Activated T-cell treated with anti-CD3 and anti-CD28 coated beads, Interleukin-2, amount 50 U/mL, for 1 hour (primary cell): ENCODE data around the gene MAP2.

ENCODE experiments used
- DNase-seq: peaks from one replicate; pipeline ENCODE4 v3.0.0-alpha.2; 2020

MAP2 gene

GRCh38 chr2:209600341-209601171, 176.7 kb downstream of the MAP2 start:
- DNase-seq = no peak

DNA sequence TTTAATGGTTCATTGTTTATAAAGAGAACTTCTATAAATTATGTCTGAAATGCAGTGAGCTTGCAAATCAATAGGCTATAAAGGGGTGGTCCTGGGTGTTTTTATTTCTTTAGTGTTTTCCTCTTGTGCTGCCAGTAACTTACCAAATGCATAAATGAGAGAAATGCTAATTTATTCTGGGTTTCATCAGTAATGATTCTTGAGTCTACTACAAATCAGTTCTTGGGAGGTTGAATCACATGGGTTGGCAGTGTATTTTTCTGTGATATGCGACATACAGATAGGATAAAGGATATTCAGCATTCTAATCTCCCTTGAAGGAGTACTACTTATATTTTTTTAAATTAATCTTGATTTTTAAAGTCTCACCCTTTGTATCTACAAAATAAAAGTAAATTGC, 177.7 kb downstream of the MAP2 start:
- DNase-seq = no peak

GRCh38 chr2:209602259-209602658, 178.4 kb downstream of the MAP2 start:
- DNase-seq = no peak

DNA sequence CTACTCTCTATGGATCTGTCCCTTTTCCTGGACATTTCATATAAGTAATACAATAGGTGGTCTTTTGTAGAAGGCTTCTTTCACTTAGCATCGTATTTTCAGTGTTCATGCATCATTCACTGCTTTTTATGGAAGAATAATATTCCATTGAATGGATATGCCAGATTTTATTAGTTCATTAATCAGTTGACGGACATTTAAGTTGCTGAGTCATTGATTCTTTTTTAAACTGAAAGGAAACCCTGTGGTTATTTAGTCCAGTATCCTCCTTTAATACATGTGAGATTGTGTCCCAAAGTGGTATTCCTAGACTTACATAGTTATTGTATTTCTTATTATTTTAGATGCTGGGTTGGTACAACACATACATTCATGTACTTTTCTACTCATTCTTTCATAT, 185.7 kb downstream of the MAP2 start:
- DNase-seq = no peak

DNA sequence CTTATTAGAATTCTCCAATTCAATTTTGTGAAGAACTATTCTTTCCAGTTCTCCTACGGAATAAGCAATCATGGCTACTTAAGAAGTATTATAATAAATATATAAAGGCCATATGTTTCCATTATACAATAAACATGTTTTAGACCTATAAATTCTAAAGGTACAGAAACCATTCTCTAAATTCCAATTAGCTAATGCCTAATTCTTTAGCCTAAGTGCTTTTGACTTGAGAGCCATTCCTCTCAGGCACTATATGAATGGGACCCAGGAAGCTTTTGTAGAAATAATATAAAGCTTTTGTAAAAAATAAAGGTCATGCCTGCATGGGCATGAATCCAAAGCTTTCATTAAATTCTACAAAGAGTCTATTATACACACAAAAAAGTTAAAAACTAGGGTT, 186.8 kb downstream of the MAP2 start:
- DNase-seq = no peak

DNA sequence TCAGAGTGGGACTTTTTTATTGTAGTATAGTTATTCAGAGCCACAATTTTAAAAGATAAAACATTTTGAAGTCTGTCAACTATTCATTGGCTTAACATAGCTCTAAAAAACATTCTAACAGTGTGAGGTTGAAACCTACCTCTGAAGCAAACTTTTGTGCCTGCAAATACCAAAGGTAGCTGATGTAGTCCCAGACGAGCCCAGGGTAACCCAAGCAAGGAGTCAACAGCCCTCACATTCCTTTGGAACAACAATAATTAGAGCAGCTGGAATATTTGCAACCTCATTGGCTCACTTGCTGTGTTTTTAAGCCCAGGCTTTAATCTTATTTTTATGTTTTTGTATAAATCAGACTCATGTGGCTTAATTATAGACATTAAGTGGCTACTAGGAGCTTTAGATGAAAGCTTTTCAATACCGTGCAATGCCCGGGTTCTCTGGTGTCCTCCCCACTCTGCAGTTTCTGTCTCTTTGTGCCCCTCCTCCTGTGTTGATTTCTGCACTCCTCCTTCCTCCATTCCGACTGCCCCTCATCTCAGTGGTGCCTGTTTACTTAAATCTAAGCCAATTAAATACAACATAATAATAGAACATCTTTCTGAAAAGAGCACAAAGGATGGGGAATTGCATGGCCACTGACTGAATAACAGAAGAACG, 189.9 kb downstream of the MAP2 start:
- no peak for DNase-seq

DNA sequence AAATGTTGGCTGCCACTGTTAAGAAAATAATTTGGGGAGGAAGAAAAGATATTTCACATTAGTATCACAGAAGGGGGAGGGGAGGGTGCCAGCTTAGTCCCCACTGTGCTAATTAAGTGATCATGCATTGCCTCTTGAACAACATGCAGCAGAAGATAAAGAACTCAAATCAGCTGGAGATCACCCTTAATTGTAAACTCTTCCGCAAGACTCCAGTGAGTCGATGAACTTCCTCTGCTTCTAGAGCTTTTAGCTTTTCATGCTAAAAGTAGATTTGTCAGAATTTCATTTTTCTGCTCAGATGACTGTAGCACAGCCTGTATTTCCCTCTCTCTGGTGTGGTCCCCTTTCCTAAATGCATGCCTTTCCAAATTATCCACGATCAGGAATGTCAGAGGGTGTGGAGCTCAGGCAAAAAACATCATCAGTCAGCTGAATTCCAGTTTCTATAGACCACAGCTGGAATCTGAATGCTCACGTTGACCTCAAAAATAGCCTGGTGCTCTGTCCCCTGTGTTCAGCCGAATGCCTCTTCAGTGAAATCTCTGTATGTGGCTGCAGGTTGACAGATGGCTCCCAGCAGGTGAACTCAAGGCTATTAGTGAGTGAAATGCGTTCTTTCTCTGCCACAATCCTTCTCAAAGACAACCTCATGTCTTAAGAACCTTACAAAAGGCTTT, 191.0 kb downstream of the MAP2 start:
- no peak for DNase-seq

DNA sequence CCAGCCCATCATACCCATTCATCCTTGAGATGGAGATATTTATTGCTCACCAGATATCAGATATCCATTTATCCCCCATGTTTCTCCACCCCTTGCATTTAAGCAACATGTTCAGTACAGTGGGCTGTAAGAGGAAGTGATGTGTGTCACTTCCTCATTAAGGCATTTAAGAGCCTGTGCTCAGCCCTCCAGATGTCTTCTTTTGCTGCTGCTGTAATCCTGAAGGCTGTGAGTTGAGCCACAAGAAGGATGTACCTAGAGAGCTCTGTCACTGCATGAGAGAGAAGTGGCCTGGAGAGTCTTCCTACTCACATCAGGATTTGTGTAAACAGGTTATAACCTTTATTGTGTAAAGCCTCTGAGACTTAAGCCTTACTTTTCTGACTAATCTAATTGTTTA, 195.9 kb downstream of the MAP2 start:
- DNase-seq = no peak

DNA sequence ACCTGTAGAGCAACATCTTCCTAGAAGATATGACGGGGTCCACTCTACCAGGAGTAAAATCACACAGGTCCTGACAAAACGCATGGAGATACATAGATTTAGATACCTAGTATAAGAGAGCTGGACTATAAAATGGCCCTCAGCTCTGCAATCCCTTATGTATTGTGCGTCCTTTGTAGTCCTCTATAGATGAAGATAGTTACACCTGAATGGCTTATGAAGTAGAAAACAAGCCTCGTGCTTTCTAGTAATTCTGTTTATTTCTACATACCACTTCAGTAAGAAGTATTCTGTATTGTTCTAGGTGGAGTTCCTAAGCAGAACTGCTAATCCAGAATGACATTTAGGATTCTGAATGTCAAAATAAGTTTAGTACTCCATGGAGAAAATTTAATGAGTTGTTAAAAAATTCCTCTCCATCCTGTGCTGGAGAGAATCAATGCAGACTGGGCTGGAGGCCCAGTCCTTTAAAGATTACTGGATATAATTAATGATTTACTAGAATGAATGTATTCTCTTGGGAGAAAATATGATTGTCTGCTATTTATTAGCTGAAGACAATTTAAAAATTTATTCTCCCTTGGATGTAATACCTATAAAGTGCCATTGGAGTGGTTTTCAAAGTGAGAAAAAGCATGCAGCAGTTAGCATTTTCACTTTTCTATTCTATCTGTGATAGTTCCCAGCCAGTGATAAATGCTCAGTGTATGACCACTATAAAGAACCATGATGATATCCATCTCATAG, 200.5 kb downstream of the MAP2 start:
- DNase-seq = no peak

DNA sequence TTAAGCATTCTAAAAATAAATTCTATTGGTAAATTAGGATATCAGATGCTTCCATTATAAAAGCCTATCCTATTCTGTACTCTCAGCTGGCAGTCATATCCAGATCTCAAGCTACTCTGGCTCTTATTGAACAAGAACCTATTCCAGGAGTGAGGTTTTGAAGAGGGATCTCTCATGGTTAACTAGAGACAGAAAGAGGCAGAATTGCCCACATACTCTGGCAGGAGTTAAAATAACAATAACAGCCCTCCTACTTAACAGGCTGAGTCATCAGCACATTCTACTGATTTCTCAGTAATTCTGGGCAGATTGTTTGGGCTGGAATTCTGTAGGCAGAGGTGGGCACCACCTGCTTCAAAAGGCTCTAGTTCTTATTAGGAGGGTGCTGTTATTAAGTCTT, 205.8 kb downstream of the MAP2 start:
- DNase-seq = no peak

DNA sequence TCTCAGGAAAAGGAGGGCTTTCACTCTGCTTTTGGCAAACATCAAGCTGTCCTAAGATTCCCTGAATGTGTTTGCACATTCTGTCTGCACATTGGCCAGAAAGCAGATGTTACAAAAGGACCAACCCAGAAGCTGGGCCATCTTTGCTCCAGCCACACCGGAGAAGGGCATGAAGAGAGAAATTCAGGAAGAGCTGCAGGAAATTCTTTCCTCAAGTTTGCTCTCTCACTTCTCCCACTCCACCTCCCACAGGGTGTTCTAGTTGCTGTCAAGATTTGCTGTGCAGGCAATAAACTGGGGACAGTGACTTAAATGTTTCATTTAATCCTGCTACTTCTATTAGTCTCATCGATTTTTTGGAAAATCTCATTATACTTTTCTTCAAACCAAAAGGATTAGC, 210.1 kb downstream of the MAP2 start:
- no peak for DNase-seq

GRCh38 chr2:209636076-209636475, 212.2 kb downstream of the MAP2 start:
- DNase-seq = no peak

- no peak for DNase-seq
Observed at GRCh38 chr2:209637293-209637692, 213.4 kb downstream of the MAP2 start.

DNA sequence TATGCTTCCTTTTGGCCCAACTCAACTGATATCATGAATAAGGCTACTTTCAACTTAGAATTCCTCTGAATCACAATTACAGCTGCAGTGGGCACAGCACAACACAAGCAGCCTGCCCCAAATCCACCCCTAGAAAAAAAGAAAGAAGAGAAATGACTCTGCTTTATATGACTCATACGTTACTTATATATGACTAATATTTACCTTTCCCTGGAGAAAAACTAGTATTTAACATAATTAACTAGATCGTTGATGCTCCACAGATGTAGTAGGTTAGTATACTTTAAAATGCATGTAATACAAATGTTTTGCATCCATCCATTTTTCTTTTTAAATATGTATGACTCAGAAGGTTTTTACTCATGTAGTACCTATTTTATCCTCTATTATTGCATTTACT, 214.5 kb downstream of the MAP2 start:
- DNase-seq = no peak

DNA sequence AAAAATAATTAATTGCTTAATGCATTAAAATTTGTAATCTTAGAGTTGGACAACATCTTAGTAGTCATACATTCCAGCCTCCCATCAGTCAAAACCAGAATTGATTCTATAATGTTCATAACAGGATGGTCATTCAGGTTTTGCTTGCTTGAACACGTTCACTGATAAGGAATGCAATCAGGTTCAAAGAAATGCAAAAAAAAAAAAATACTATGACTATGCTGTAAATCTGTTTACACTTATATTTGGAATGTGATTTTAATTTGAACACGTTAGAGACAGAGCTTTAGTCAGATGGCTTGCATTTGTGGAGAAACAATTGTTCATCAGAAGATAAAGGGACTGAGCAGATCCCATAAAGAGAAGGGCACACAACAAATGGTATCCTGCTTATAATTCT, 216.5 kb downstream of the MAP2 start:
- DNase-seq = no peak

DNA sequence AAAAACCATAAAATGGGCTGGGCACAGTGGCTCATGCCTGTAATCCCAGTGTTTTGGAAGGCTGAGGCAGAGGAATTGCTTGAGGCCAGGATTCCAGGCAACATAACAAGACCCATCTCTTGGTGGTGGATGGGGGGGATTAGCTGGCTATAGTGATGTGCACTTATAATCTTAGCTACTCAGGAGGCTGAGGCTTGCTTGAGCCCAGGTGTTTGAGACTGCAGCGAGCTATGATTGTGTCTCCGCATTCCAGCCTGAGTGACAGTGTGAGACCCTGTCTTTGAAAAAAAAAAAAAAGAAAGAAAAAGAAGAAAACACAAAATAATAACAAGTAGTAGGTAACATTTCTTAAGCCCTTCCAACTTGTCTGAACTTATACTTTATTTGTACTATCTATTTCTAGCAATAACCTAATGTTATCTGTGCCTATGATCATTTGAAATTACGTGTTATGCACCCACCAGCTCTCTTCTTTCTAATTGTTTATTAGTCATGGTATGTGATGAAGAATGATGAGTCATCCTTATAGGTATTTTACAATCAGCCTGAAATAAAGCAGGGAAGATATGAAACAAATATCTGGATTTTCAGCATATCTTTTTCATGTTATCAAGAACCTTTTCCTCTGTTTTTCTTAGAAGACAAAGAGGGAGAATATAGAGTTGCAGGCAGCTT, 218.4 kb downstream of the MAP2 start:
- no peak for DNase-seq

DNA sequence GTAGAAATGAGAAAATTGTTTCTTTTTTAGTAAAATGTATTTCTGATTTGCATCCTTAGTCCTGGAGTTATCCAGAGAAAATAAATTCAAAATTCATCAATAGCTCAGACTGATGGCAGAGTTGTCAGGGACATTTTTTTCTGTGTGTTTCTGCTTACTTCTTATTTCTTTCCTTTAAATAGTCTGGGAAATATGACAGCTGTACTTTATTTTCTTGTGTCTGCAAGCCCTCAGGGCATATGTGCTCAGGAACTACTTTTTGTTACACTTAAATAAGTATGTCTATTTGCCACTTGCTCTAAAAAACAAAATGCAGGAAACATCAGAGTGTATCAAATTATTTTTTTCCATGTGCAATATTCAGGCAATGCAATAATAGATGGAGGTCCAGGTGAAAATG, 221.0 kb downstream of the MAP2 start:
- no peak for DNase-seq

DNA sequence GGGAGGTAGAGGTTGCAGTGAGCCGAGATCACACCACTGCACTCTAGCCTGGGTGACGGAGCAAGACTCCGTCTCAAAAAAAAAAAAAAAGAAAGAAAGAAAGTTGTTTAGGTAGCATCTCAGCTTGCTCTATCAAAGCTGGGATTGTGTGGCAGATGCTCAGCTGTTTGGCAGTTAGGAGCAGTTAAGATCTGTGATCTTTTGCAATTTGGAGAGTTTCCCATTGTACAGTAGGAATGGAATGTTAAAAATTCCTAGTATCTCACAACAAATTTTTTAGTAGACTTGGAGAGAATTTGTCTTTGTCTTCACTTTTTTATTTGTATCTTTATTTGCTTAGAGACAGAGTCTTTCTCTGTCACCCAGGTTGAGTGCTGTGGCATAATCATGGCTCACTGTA, 224.9 kb downstream of the MAP2 start:
- DNase-seq = no peak

- no peak for DNase-seq
Observed at GRCh38 chr2:209653134-209653533, 229.3 kb downstream of the MAP2 start.

DNA sequence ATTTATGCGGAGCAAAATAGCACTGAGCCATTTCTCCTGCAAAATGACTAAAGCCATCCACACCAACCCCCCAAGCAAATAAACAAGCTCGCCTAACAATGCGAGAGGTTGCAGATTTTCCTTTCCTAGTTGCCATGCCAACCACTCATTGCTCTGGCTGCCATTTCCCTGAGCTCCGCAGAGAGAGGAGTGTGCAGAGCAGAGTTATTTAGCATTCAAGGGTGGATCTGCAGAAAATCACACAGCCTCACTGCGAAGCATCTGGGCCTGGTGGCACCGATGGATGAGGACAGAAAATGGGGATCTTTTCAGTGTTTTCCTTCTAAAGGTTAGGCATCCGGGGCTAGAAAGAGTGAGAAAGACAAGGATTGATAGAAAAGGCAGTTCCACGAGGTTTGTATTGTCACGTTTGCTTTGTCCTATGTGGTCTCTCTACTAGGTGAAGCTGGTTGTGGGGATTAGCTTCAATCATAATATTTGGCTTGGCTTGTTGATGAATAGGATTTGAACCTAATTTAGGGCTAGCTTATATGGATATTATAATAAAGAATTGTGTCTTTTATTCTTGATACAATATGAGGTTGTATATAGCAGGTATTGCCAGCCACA, 237.5 kb downstream of the MAP2 start:
- no peak for DNase-seq

- DNase-seq = no peak
Observed at GRCh38 chr2:209662021-209662420, 238.2 kb downstream of the MAP2 start.

DNA sequence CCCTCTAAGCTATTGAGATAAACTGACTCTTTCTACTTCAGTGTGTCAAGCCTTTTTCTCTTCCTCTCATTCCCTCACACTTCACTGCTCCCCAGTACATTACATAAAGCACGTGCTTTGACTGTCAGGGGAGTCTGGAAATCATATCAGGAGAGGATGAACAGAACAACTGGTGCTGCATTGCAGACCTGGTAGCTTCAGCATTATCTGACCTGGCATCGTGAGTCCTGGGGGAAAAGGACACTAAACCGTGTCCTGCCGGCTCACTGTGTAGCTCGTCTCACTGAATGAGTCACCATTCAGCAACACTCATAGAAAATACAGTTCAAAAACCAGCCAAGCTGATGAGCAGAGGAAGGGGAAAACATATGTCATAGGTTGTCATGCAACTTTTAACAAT, 239.3 kb downstream of the MAP2 start:
- no peak for DNase-seq
